Vagina (tissue), 2 donors: Measurements from ENCODE around the gene DERL3. TPM values are rescaled to one million over a fixed set of nuclear protein-coding genes. Genes with fewer than 3 reads are reported as not detected.

Source experiments
- DNase-seq, 2 donors: peaks; one replicate each; pipeline ENCODE4 v3.0.0-alpha.2; 2017; ENCODE audit errors: extremely low spot score in 2 of 2
- H3K27ac ChIP-seq: fragments of 200-600 bp; sonication (generic); one replicate; pipeline ENCODE4 v1.5.1; 2019
- H3K27me3 ChIP-seq: fragments of 200-600 bp; sonication (generic); one replicate; pipeline ENCODE4 v1.5.1; 2019
- H3K36me3 ChIP-seq, 2 donors: fragments of 200-600 bp; sonication (generic); one replicate each; pipeline ENCODE4 v1.5.1; 2017 to 2019
- H3K4me1 ChIP-seq: fragments of 200-600 bp; sonication (generic); one replicate; pipeline ENCODE4 v1.5.1; 2019
- H3K4me3 ChIP-seq, 2 donors: fragments of 200-600 bp; sonication (generic); 1 replicate in 1 of 2; 2 replicates in 1 of 2; pipeline ENCODE4 v1.5.1; 2016 to 2019
- H3K9me3 ChIP-seq: fragments of 200-600 bp; sonication (generic); one replicate; pipeline ENCODE4 v1.5.1; 2019
- CTCF ChIP-seq, 3 experiments: fragments of 450-650 bp in 2 of 3; fragments of 200-600 bp in 1 of 3; sonication (generic) in 1 of 3; IDR thresholded peaks; one replicate each; pipeline ENCODE4 v1.5.1; 2017 to 2019; ENCODE audit warnings: antibody characterized with exemption in 3 of 3, mild to moderate bottlenecking in 2 of 3, moderate library complexity in 2 of 3
- POLR2A ChIP-seq, 2 donors: fragments of 450-650 bp; IDR thresholded peaks; one replicate each; pipeline ENCODE4 v1.6.1; 2017; ENCODE audit warnings: antibody characterized with exemption in 2 of 2, mild to moderate bottlenecking in 2 of 2, moderate library complexity in 2 of 2
- POLR2AphosphoS5 ChIP-seq, 2 donors: sonication (generic); formaldehyde crosslinking; IDR thresholded peaks; one replicate each; pipeline ENCODE4 v1.9.0; 2017; ENCODE audit warnings: antibody characterized with exemption in 2 of 2, mild to moderate bottlenecking in 2 of 2, low read depth in 1 of 2; ENCODE audit not compliant: insufficient read depth in 1 of 2
- intact Hi-C: fragments of 100-400 bp; cut with DNase I; formaldehyde crosslinking; loops from one replicate; pipeline ENCODE4 v1.15.1; 2023
- total RNA-seq: library from RNA; depleted of rRNA; stranded (reverse); fragments of >200 nt; gene quantifications from one replicate; pipeline ENCODE4 v1.2.3, GENCODE V29; 2016

The DERL3 gene
- total RNA-seq, 1 donor from 2014 or later: 0.25 TPM

GRCh38 chr22:23825246-23825905, 13.4 kb downstream of the DERL3 start:
- peaks cover 0 to 72% of the 10 kb centered on the region in 2 donors for H3K36me3 ChIP-seq
- H3K27me3 ChIP-seq: no peaks in the 10 kb centered on the region
- intact Hi-C loops: no loop called here
- no peaks in the 10 kb centered on the region for H3K9me3 ChIP-seq
- H3K27ac ChIP-seq: no peak overlapping the region
- no peak for TF ChIP-seq POLR2A (IDR thresholded peaks at IDR 0.05)
- no peak for TF ChIP-seq CTCF (IDR thresholded peaks at IDR 0.05)
- no peak for TF ChIP-seq POLR2AphosphoS5 (IDR thresholded peaks at IDR 0.05; ENCODE audit: insufficient read depth in 1 of 2, low read depth in 1 of 2)
- H3K4me3 ChIP-seq: no peak overlapping the region
- no peak for DNase-seq
- peaks cover 17% of the 10 kb centered on the region for H3K4me1 ChIP-seq

GRCh38 chr22:23824476-23825245, 14.1 kb downstream of the DERL3 start:
- intact Hi-C loops: no loop called here
- DNase-seq: no peak
- no peak overlapping the region for H3K4me3 ChIP-seq
- no peak overlapping the region for H3K27ac ChIP-seq
- peaks cover 0 to 79% of the 10 kb centered on the region in 2 donors for H3K36me3 ChIP-seq
- TF ChIP-seq POLR2AphosphoS5 (IDR thresholded peaks at IDR 0.05; ENCODE audit: insufficient read depth in 1 of 2, low read depth in 1 of 2) (no peak), POLR2A (IDR thresholded peaks at IDR 0.05) (no peak), CTCF (IDR thresholded peaks at IDR 0.05) (no peak)
- no peaks in the 10 kb centered on the region for H3K9me3 ChIP-seq
- H3K27me3 ChIP-seq: no peaks in the 10 kb centered on the region
- peaks cover 17% of the 10 kb centered on the region for H3K4me1 ChIP-seq

GRCh38 chr22:23823331-23823791, 15.4 kb downstream of the DERL3 start:
- Histone ChIP-seq H3K27me3 (no peaks in the 10 kb centered on the region), H3K4me1 (peaks cover 8% of the 10 kb centered on the region), H3K36me3 (peaks cover 0 to 83% of the 10 kb centered on the region in 2 donors), H3K27ac (no peak overlapping the region), H3K4me3 (no peak overlapping the region), H3K9me3 (no peaks in the 10 kb centered on the region)
- TF ChIP-seq POLR2AphosphoS5 (IDR thresholded peaks at IDR 0.05; ENCODE audit: insufficient read depth in 1 of 2, low read depth in 1 of 2): no peak
- TF ChIP-seq POLR2A (IDR thresholded peaks at IDR 0.05): no peak
- TF ChIP-seq CTCF (IDR thresholded peaks at IDR 0.05): no peak
- intact Hi-C loops: no loop called here
- no peak for DNase-seq

GRCh38 chr22:23822101-23822671, 16.6 kb downstream of the DERL3 start:
- H3K27ac ChIP-seq: no peak overlapping the region
- no peak overlapping the region for H3K4me3 ChIP-seq
- H3K9me3 ChIP-seq: no peaks in the 10 kb centered on the region
- H3K36me3 ChIP-seq: peaks cover 0 to 86% of the 10 kb centered on the region in 2 donors
- no peaks in the 10 kb centered on the region for H3K27me3 ChIP-seq
- intact Hi-C loops: no loop called here
- peaks cover 8% of the 10 kb centered on the region for H3K4me1 ChIP-seq
- TF ChIP-seq CTCF (IDR thresholded peaks at IDR 0.05) (no peak), POLR2AphosphoS5 (IDR thresholded peaks at IDR 0.05; ENCODE audit: insufficient read depth in 1 of 2, low read depth in 1 of 2) (no peak), POLR2A (IDR thresholded peaks at IDR 0.05) (no peak)
- no peak for DNase-seq
